Measurements from ENCODE around the gene DTD1.
A peak's percentile ranks its signal among the peaks of the same experiment; 100 is the strongest.

Gene DTD1

DNA sequence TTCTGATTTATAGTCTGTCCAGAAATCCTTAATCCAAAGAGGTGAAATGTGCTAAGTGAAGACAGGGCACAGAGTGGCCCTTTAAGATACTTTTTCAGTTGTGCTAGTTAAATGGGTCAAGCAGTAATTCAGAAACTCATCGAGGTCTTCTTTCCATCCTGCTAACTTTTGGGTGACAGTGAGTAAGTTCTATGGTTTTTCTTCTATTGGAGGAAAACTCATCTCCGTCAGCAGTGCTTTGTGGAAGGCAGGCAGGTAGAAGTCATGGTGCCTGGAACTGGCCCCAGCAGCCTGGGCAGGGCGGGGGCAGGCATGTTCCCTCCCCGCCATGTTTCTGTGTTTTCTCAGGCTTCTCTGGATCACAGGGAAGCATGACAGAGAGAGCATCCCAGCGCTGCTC is 159.2 kb downstream of the DTD1 start:
- H3K9me3 ChIP-seq (ENCODE audit: severe bottlenecking) = no peaks in the 10 kb centered on the region
- no peaks in the 10 kb centered on the region for H3K27me3 ChIP-seq (ENCODE audit: insufficient read depth, poor library complexity, severe bottlenecking)
- H3K27ac ChIP-seq (ENCODE audit: poor library complexity, severe bottlenecking) = no peak overlapping the region
- ATAC-seq (ENCODE audit: low read depth) = no peak
- TF ChIP-seq, protein P1, sequence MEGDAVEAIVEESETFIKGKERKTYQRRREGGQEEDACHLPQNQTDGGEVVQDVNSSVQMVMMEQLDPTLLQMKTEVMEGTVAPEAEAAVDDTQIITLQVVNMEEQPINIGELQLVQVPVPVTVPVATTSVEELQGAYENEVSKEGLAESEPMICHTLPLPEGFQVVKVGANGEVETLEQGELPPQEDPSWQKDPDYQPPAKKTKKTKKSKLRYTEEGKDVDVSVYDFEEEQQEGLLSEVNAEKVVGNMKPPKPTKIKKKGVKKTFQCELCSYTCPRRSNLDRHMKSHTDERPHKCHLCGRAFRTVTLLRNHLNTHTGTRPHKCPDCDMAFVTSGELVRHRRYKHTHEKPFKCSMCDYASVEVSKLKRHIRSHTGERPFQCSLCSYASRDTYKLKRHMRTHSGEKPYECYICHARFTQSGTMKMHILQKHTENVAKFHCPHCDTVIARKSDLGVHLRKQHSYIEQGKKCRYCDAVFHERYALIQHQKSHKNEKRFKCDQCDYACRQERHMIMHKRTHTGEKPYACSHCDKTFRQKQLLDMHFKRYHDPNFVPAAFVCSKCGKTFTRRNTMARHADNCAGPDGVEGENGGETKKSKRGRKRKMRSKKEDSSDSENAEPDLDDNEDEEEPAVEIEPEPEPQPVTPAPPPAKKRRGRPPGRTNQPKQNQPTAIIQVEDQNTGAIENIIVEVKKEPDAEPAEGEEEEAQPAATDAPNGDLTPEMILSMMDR (IDR thresholded peaks at IDR 0.05; ENCODE audit: poor library complexity, severe bottlenecking) = no peak
- no peaks in the 10 kb centered on the region for H3K4me1 ChIP-seq (ENCODE audit: insufficient read depth, poor library complexity, severe bottlenecking)
- DNase-seq (ENCODE audit: low spot score) = no peak
- H3K4me3 ChIP-seq (ENCODE audit: severe bottlenecking) = no peak overlapping the region
- no peaks in the 10 kb centered on the region for H3K36me3 ChIP-seq (ENCODE audit: low read depth)

DNA sequence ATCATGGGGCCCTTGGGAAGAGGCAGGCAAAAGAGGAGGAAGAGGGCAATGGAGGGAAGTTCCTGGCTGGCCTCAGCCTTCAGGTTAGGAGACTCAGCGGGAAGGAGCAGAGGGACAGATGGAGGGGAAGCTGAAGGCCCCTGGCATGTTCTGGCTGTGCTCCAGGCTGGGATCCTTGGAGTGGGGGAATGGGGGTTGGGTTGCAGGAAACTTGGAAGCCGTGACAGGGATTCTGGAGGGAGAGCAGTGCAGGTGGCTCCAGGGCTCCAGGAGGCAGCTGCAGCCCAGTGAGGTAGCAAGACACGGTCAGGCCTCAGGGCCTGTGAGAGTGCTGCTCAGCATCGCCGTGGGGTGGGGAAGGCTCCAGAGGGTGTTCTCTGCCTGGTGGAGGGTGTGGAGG is 161.1 kb downstream of the DTD1 start:
- no peaks in the 10 kb centered on the region for H3K4me1 ChIP-seq (ENCODE audit: insufficient read depth, poor library complexity, severe bottlenecking)
- ATAC-seq (ENCODE audit: low read depth) = no peak
- TF ChIP-seq, protein P1 (IDR thresholded peaks at IDR 0.05; ENCODE audit: poor library complexity, severe bottlenecking) = no peak
- no peaks in the 10 kb centered on the region for H3K27me3 ChIP-seq (ENCODE audit: insufficient read depth, poor library complexity, severe bottlenecking)
- H3K27ac ChIP-seq (ENCODE audit: poor library complexity, severe bottlenecking) = no peak overlapping the region
- H3K9me3 ChIP-seq (ENCODE audit: severe bottlenecking) = no peaks in the 10 kb centered on the region
- no peaks in the 10 kb centered on the region for H3K36me3 ChIP-seq (ENCODE audit: low read depth)
- H3K4me3 ChIP-seq (ENCODE audit: severe bottlenecking) = no peak overlapping the region
- no peak for DNase-seq (ENCODE audit: low spot score)

DNA sequence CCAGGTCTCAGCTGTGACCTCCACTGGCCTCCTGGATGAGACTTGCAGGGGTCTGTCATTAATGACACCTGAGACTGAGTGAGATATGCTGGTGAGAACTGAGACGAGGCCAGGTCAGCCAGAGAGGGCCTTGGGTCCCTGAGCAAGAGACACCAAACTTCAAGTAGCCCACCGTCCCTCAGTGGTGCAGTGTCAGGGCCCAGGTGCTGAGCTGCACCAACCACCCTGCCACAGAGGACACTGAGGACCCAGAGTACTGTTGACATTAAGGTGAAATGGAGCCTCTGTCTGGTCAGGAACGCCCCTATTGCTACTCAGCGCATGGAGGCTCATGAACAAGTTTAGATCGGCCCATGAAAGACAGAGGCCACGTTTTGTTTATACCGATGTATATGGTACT is 161.7 kb downstream of the DTD1 start:
- no peaks in the 10 kb centered on the region for H3K9me3 ChIP-seq (ENCODE audit: severe bottlenecking)
- no peak for DNase-seq (ENCODE audit: low spot score)
- H3K27ac ChIP-seq (ENCODE audit: poor library complexity, severe bottlenecking) = no peak overlapping the region
- H3K36me3 ChIP-seq (ENCODE audit: low read depth) = no peaks in the 10 kb centered on the region
- ATAC-seq (ENCODE audit: low read depth) = 0 out of 3 replicates have a peak, but pooled peaks have one; percentile 19
- TF ChIP-seq, protein P1 (IDR thresholded peaks at IDR 0.05; ENCODE audit: poor library complexity, severe bottlenecking) = no peak
- no peak overlapping the region for H3K4me3 ChIP-seq (ENCODE audit: severe bottlenecking)
- H3K4me1 ChIP-seq (ENCODE audit: insufficient read depth, poor library complexity, severe bottlenecking) = no peaks in the 10 kb centered on the region
- H3K27me3 ChIP-seq (ENCODE audit: insufficient read depth, poor library complexity, severe bottlenecking) = no peaks in the 10 kb centered on the region

DNA sequence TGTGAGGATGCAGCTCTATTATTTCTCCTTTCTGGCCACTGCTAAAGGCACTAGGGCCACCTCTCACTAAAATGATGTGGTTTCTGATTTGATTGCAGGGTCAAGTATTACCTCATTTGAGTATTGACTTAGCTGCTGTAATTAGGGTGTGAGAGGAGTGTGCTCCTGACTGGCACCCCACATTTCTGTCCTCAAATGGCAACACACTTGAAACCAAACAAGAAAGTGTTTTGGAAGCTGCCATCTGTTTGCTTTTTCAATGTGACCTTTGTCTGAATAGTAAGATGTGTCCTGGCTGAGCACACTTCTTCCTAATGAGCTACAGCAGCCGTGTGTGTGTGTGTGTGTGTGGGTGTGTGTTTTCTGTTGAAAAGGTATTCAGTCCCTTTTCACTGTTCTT is 162.9 kb downstream of the DTD1 start:
- Histone ChIP-seq H3K27me3 (ENCODE audit: insufficient read depth, poor library complexity, severe bottlenecking) (no peaks in the 10 kb centered on the region), H3K9me3 (ENCODE audit: severe bottlenecking) (no peaks in the 10 kb centered on the region), H3K27ac (ENCODE audit: poor library complexity, severe bottlenecking) (no peak overlapping the region), H3K4me1 (ENCODE audit: insufficient read depth, poor library complexity, severe bottlenecking) (no peaks in the 10 kb centered on the region), H3K4me3 (ENCODE audit: severe bottlenecking) (no peak overlapping the region), H3K36me3 (ENCODE audit: low read depth) (no peaks in the 10 kb centered on the region)
- DNase-seq (ENCODE audit: low spot score) = no peak
- TF ChIP-seq, protein P1 (IDR thresholded peaks at IDR 0.05; ENCODE audit: poor library complexity, severe bottlenecking) = no peak
- ATAC-seq (ENCODE audit: low read depth) = no peak

DNA sequence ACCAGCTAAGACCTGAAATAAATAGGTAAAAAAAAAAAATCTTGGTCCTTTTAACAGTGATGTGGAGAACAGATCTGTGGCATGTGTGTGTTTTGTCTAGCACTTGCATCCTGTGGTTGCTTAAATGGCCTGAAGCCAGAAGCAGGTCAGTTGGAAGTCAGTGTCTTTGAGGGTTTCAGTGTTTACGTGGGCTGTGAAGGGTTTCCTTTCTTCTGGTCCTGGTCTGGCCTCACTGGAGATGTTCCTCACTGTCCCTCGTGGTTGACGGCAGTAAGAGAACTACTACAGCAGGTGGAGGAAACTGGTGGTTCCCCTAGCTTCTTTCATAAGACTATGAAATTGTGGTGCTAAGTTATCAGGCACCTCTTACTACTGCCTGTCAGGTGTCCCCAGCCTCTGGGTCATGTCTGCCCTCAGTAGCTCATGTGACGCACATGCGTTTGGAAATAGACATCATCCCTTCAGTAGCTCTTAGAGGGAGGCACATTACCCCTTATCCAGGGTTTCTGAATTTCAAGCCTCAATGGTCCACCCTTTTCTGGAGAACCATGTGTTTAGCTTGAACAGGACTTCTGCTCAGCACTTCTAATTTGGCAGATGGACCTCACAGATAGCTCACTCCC is 166.3 kb downstream of the DTD1 start:
- Histone ChIP-seq H3K27me3 (ENCODE audit: insufficient read depth, poor library complexity, severe bottlenecking) (no peaks in the 10 kb centered on the region), H3K4me3 (ENCODE audit: severe bottlenecking) (no peak overlapping the region), H3K4me1 (ENCODE audit: insufficient read depth, poor library complexity, severe bottlenecking) (no peaks in the 10 kb centered on the region), H3K9me3 (ENCODE audit: severe bottlenecking) (no peaks in the 10 kb centered on the region), H3K36me3 (ENCODE audit: low read depth) (no peaks in the 10 kb centered on the region), H3K27ac (ENCODE audit: poor library complexity, severe bottlenecking) (no peak overlapping the region)
- TF ChIP-seq, protein P1 (IDR thresholded peaks at IDR 0.05; ENCODE audit: poor library complexity, severe bottlenecking) = no peak
- ATAC-seq (ENCODE audit: low read depth) = no peak
- no peak for DNase-seq (ENCODE audit: low spot score)
